ENCODE results near the gene EIF4G3. TPM values are rescaled to one million over a fixed set of nuclear protein-coding genes. Genes with fewer than 3 reads are reported as not detected.

EIF4G3 gene
- total RNA-seq, 4 donors from 2014 or later: 82.1 to 143 (median 101) TPM

- Histone ChIP-seq H3K36me3 (peaks cover 0 to 96% (median 46%) of the 10 kb centered on the region in 4 donors), H3K27ac (no peak overlapping the region), H3K4me3 (no peak overlapping the region), H3K9me3 (no peaks in the 10 kb centered on the region), H3K27me3 (no peaks in the 10 kb centered on the region), H3K4me1 (no peaks in the 10 kb centered on the region)
- TF ChIP-seq POLR2AphosphoS5 (IDR thresholded peaks at IDR 0.05): no peak
- no peak for TF ChIP-seq POLR2A (IDR thresholded peaks at IDR 0.05)
- no peak for TF ChIP-seq CTCF (IDR thresholded peaks at IDR 0.05)
- TF ChIP-seq EP300 (IDR thresholded peaks at IDR 0.05; ENCODE audit: low read depth): no peak
- intact Hi-C loops (cut with DNase I; ENCODE audit: low total_unique reads) (no loop called here), in situ Hi-C loops (cut with MboI; ENCODE audit: low pct_ligation_motif_present in 1 of 4, low pct_unique_long_range_greater_than_20kb in 1 of 4, low sequenced_read_pairs in 3 of 4) (no loop called here)
- DNase-seq: no peak
Observed at GRCh38 chr1:20767271-20767670, 409.4 kb downstream of the EIF4G3 start.

DNA sequence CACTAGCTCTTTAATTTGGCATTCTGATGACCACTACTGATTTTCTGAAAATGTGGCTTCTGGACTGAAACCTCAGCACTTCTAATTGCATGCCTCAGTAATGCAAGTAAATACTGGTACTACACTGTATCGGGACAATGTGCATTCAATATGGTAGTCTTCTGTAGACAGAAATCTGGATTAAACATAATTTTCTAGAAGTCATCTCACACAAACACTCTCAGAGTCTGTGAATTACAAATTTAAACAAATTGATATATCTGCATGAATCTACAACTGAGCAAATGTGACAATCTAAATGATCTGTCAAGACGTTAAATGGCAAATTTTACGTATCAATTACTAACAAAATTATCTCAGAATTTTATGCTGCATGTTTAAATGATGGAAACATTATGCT lies 413.3 kb downstream of the EIF4G3 start:
- in situ Hi-C loops (cut with MboI; ENCODE audit: low pct_ligation_motif_present in 1 of 4, low pct_unique_long_range_greater_than_20kb in 1 of 4, low sequenced_read_pairs in 3 of 4): no loop called here
- H3K27ac ChIP-seq: no peak overlapping the region

DNA sequence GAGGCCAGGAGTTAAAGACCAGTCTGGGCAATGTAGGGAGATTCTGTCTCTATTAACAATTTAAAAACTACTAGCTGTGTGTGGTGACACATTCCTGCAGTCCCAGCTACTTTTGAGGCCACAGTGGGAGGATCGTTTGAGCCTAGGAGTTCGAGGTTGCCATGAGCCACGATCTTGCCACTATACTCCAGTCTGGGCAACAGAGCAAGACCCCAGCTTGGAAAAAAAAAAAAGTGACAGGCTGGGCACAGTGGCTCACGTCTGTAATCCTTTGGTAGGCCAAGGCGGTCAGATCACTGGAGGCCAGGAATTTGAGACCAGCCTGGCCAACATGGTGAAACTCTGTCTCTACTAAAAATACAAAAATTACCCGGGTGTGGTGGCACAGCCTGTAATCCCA lies 416.4 kb downstream of the EIF4G3 start:
- no peak for TF ChIP-seq CTCF (IDR thresholded peaks at IDR 0.05)
- Histone ChIP-seq H3K27me3 (no peaks in the 10 kb centered on the region), H3K9me3 (no peaks in the 10 kb centered on the region), H3K4me3 (no peak overlapping the region), H3K4me1 (no peaks in the 10 kb centered on the region), H3K27ac (no peak overlapping the region), H3K36me3 (peaks cover 0 to 92% (median 38%) of the 10 kb centered on the region in 4 donors)
- in situ Hi-C loops (cut with MboI; ENCODE audit: low pct_ligation_motif_present in 1 of 4, low pct_unique_long_range_greater_than_20kb in 1 of 4, low sequenced_read_pairs in 3 of 4): no loop called here
- intact Hi-C loops (cut with DNase I; ENCODE audit: low total_unique reads): no loop called here
- 83 to 94% methylated on average over 1 to 6 of the region's 6 CpGs for WGBS, 2 donors (ENCODE audit: low coverage in 1 of 2)
- DNase-seq: no peak

More for the DNA sequence above, 413.3 kb downstream of the EIF4G3 start:
- Histone ChIP-seq H3K36me3 (peaks cover 0 to 92% (median 39%) of the 10 kb centered on the region in 4 donors), H3K4me3 (no peak overlapping the region), H3K4me1 (no peaks in the 10 kb centered on the region), H3K9me3 (no peaks in the 10 kb centered on the region), H3K27me3 (no peaks in the 10 kb centered on the region)
- no peak for TF ChIP-seq POLR2A (IDR thresholded peaks at IDR 0.05)
- no peak for TF ChIP-seq EP300 (IDR thresholded peaks at IDR 0.05; ENCODE audit: low read depth)
- WGBS, 2 donors (ENCODE audit: low coverage in 1 of 2): 92 to 100% methylated on average over 3 of the region's 3 CpGs
- no peak for DNase-seq
- intact Hi-C loops (cut with DNase I; ENCODE audit: low total_unique reads): no loop called here

Small RNAs within 50 kb of the gene (small RNA-seq; reads per million reads assigned to genes)
- gene AL627311.1 (0 reads per million in 4 donors), gene MIR1256 (0 reads per million in 4 donors), gene RNU7-200P (0 reads per million in 4 donors)

Other genes starting within 250 kb of the EIF4G3 start
- gene ECE1, start 113.6 kb upstream of the EIF4G3 start, total RNA-seq: 100 to 1,000 TPM in 3 of 4 donors, 10 to 100 TPM in 1; 55.9 to 149 (median 112) TPM

All from transverse colon (tissue), 4 donors.